Keratinocyte (primary cell): Measurements from ENCODE around the gene ACOT13.

ENCODE experiments used
- CTCF ChIP-seq, 3 experiments: IDR thresholded peaks in 1 of 3; conservative IDR thresholded peaks in 1 of 3; optimal IDR thresholded peaks in 1 of 3; 2 replicates in 2 of 3; 3 replicates in 1 of 3; pipeline versions ENCODE3 to v1.5.1; 2011; ENCODE audit warnings: low read length in 3 of 3, mild to moderate bottlenecking in 3 of 3, moderate library complexity in 2 of 3, control low read depth in 1 of 3, inconsistent platforms in 1 of 3; ENCODE audit not compliant: insufficient read depth in 2 of 3; ENCODE audit errors: extremely low read depth in 1 of 3
- EZH2 ChIP-seq: IDR thresholded peaks from one replicate; pipeline ENCODE4 v1.6.1; 2012; ENCODE audit warnings: inconsistent platforms, mild to moderate bottlenecking, low read length, moderate library complexity

GRCh38 chr6:24708612-24709011 is 41.7 kb downstream of the ACOT13 start:
- TF ChIP-seq CTCF (optimal IDR thresholded peaks at IDR 0.05 in 1 of 3, IDR thresholded peaks at IDR 0.05 in 1 of 3, conservative IDR thresholded peaks at IDR 0.05 in 1 of 3; ENCODE audit: extremely low read depth in 1 of 3, insufficient read depth in 2 of 3, low read length in 3 of 3) (no peak), EZH2 (no peak)
